ENCODE measurements around the gene PCDH9. TPM values are rescaled to one million over a fixed set of nuclear protein-coding genes. Genes with fewer than 3 reads are reported as not detected.

Gene PCDH9
- total and polyA plus RNA-seq, 3 donors from 2014 or later, result 2.3 to 4.6 (median 3.5) TPM

GRCh38 chr13:67070306-67070705 is 159.8 kb downstream of the PCDH9 start:
- H3K4me1 ChIP-seq, result no peaks in the 10 kb centered on the region
- intact Hi-C loops (cut with DNase I; ENCODE audit: low total_unique reads), result no loop called here
- no peak for TF ChIP-seq POLR2A (IDR thresholded peaks at IDR 0.05)
- no peak for TF ChIP-seq CTCF (IDR thresholded peaks at IDR 0.05)
- no peaks in the 10 kb centered on the region for H3K36me3 ChIP-seq (ENCODE audit: low read depth, missing control alignments)
- H3K9me3 ChIP-seq, result no peaks in the 10 kb centered on the region
- H3K4me3 ChIP-seq, result no peak overlapping the region
- no peak for DNase-seq
- no peaks in the 10 kb centered on the region for H3K27me3 ChIP-seq
- H3K27ac ChIP-seq, result no peak overlapping the region

GRCh38 chr13:67069117-67069767 is 160.9 kb downstream of the PCDH9 start:
- TF ChIP-seq CTCF (IDR thresholded peaks at IDR 0.05) (no peak), POLR2A (IDR thresholded peaks at IDR 0.05) (no peak)
- no peaks in the 10 kb centered on the region for H3K4me1 ChIP-seq
- intact Hi-C loops (cut with DNase I; ENCODE audit: low total_unique reads), result no loop called here
- H3K4me3 ChIP-seq, result no peak overlapping the region
- 91 to 99% methylated on average over 3 of the region's 3 CpGs for WGBS, 2 donors
- no peaks in the 10 kb centered on the region for H3K36me3 ChIP-seq (ENCODE audit: low read depth, missing control alignments)
- H3K27me3 ChIP-seq, result no peaks in the 10 kb centered on the region
- DNase-seq, result no peak
- no peak overlapping the region for H3K27ac ChIP-seq
- no peaks in the 10 kb centered on the region for H3K9me3 ChIP-seq

- no peak overlapping the region for H3K27ac ChIP-seq
- no peaks in the 10 kb centered on the region for H3K4me1 ChIP-seq
- no peak for DNase-seq
- WGBS, 2 donors, result 88% methylated on average over 2 of the region's 2 CpGs
- intact Hi-C loops (cut with DNase I; ENCODE audit: low total_unique reads), result no loop called here
- no peaks in the 10 kb centered on the region for H3K36me3 ChIP-seq (ENCODE audit: low read depth, missing control alignments)
- no peak overlapping the region for H3K4me3 ChIP-seq
- H3K27me3 ChIP-seq, result no peaks in the 10 kb centered on the region
- TF ChIP-seq POLR2A (IDR thresholded peaks at IDR 0.05) (no peak), CTCF (IDR thresholded peaks at IDR 0.05) (no peak)
- H3K9me3 ChIP-seq, result no peaks in the 10 kb centered on the region
These were observed 165.2 kb downstream of the PCDH9 start for GRCh38 chr13:67064920-67065319.

GRCh38 chr13:67063036-67063435 is 167.1 kb downstream of the PCDH9 start:
- H3K4me1 ChIP-seq, result no peaks in the 10 kb centered on the region
- 93 to 94% methylated on average over 3 of the region's 3 CpGs for WGBS, 2 donors
- DNase-seq, result no peak
- H3K4me3 ChIP-seq, result no peak overlapping the region
- H3K9me3 ChIP-seq, result no peaks in the 10 kb centered on the region
- H3K27me3 ChIP-seq, result no peaks in the 10 kb centered on the region
- no peak overlapping the region for H3K27ac ChIP-seq
- H3K36me3 ChIP-seq (ENCODE audit: low read depth, missing control alignments), result no peaks in the 10 kb centered on the region
- intact Hi-C loops (cut with DNase I; ENCODE audit: low total_unique reads), result no loop called here
- TF ChIP-seq POLR2A (IDR thresholded peaks at IDR 0.05) (no peak), CTCF (IDR thresholded peaks at IDR 0.05) (no peak)

GRCh38 chr13:67062160-67062559 is 168.0 kb downstream of the PCDH9 start:
- no peaks in the 10 kb centered on the region for H3K9me3 ChIP-seq
- H3K4me3 ChIP-seq, result no peak overlapping the region
- TF ChIP-seq CTCF (IDR thresholded peaks at IDR 0.05), result no peak
- no peak for TF ChIP-seq POLR2A (IDR thresholded peaks at IDR 0.05)
- H3K36me3 ChIP-seq (ENCODE audit: low read depth, missing control alignments), result no peaks in the 10 kb centered on the region
- DNase-seq, result no peak
- H3K4me1 ChIP-seq, result no peaks in the 10 kb centered on the region
- intact Hi-C loops (cut with DNase I; ENCODE audit: low total_unique reads), result no loop called here
- no peak overlapping the region for H3K27ac ChIP-seq
- no peaks in the 10 kb centered on the region for H3K27me3 ChIP-seq
